ENCODE data around the gene ROR2.

Gene ROR2

GRCh38 chr9:91852801-91853347 is 97.2 kb downstream of the ROR2 start:
- no peak overlapping the region for H3K4me2 ChIP-seq (ENCODE audit: low read depth, low read length, poor library complexity, severe bottlenecking)
- no peaks in the 10 kb centered on the region for H3K27me3 ChIP-seq (ENCODE audit: insufficient read depth, low read length, poor library complexity, severe bottlenecking)
- H3K36me3 ChIP-seq (ENCODE audit: insufficient read depth, low read length), result no peaks in the 10 kb centered on the region
- H3K79me2 ChIP-seq (ENCODE audit: insufficient read depth, low read length), result no peaks in the 10 kb centered on the region
- TF ChIP-seq, protein P1, sequence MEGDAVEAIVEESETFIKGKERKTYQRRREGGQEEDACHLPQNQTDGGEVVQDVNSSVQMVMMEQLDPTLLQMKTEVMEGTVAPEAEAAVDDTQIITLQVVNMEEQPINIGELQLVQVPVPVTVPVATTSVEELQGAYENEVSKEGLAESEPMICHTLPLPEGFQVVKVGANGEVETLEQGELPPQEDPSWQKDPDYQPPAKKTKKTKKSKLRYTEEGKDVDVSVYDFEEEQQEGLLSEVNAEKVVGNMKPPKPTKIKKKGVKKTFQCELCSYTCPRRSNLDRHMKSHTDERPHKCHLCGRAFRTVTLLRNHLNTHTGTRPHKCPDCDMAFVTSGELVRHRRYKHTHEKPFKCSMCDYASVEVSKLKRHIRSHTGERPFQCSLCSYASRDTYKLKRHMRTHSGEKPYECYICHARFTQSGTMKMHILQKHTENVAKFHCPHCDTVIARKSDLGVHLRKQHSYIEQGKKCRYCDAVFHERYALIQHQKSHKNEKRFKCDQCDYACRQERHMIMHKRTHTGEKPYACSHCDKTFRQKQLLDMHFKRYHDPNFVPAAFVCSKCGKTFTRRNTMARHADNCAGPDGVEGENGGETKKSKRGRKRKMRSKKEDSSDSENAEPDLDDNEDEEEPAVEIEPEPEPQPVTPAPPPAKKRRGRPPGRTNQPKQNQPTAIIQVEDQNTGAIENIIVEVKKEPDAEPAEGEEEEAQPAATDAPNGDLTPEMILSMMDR (conservative IDR thresholded peaks at IDR 0.05; ENCODE audit: low read length), result no peak
- TF ChIP-seq EZH2phosphoT487 (IDR thresholded peaks at IDR 0.05; ENCODE audit: borderline replicate concordance), result no peak
- H3K4me3 ChIP-seq (ENCODE audit: low read length, poor library complexity, severe bottlenecking), result no peak overlapping the region
- H3K4me1 ChIP-seq (ENCODE audit: insufficient read depth, low read length, poor library complexity, severe bottlenecking), result no peaks in the 10 kb centered on the region
- H3K9ac ChIP-seq (ENCODE audit: low read depth, low read length, poor library complexity, severe bottlenecking), result no peak overlapping the region
- H3K9me2 ChIP-seq (replicated peaks; ENCODE audit: low read depth, low read length), result no peaks in the 10 kb centered on the region
- no peaks in the 10 kb centered on the region for H3K9me3 ChIP-seq (ENCODE audit: insufficient read depth, low read depth, low read length)
- H3F3A ChIP-seq (ENCODE audit: low read depth), result no peaks in the 10 kb centered on the region
- H2AFZ ChIP-seq (ENCODE audit: low read length), result no peak overlapping the region
- H4K20me1 ChIP-seq (ENCODE audit: insufficient read depth, low read length, poor library complexity, severe bottlenecking), result no peaks in the 10 kb centered on the region

DNA sequence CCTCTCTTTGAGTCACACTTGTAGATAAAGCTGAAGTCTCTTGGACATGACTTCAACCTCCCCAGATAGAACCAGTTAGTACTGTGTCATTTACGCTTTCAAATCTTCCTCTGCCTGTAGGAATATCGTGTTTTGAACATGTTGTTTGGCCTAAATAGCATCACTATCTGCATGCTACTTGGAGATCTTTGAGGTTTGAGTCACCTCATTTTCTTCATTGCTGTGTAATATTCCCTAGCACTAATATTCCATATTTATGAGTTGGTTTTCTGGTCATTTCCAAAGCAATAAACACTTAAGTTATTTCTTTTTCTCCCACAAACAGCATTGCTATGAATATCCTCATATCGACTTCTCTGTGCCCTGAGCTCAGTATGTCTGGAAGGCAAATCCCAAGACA is 100.3 kb downstream of the ROR2 start:
- Histone ChIP-seq H3K9me2 (replicated peaks; ENCODE audit: low read depth, low read length) (no peaks in the 10 kb centered on the region), H4K20me1 (ENCODE audit: insufficient read depth, low read length, poor library complexity, severe bottlenecking) (no peaks in the 10 kb centered on the region), H3K27me3 (ENCODE audit: insufficient read depth, low read length, poor library complexity, severe bottlenecking) (no peaks in the 10 kb centered on the region), H3K4me1 (ENCODE audit: insufficient read depth, low read length, poor library complexity, severe bottlenecking) (no peaks in the 10 kb centered on the region), H3F3A (ENCODE audit: low read depth) (no peaks in the 10 kb centered on the region), H2AFZ (ENCODE audit: low read length) (no peak overlapping the region), H3K4me2 (ENCODE audit: low read depth, low read length, poor library complexity, severe bottlenecking) (no peak overlapping the region), H3K9me3 (ENCODE audit: insufficient read depth, low read depth, low read length) (no peaks in the 10 kb centered on the region), H3K36me3 (ENCODE audit: insufficient read depth, low read length) (no peaks in the 10 kb centered on the region), H3K79me2 (ENCODE audit: insufficient read depth, low read length) (no peaks in the 10 kb centered on the region), H3K4me3 (ENCODE audit: low read length, poor library complexity, severe bottlenecking) (no peak overlapping the region), H3K9ac (ENCODE audit: low read depth, low read length, poor library complexity, severe bottlenecking) (no peak overlapping the region)
- TF ChIP-seq, protein P1 (conservative IDR thresholded peaks at IDR 0.05; ENCODE audit: low read length), result no peak
- TF ChIP-seq EZH2phosphoT487 (IDR thresholded peaks at IDR 0.05; ENCODE audit: borderline replicate concordance), result no peak

DNA sequence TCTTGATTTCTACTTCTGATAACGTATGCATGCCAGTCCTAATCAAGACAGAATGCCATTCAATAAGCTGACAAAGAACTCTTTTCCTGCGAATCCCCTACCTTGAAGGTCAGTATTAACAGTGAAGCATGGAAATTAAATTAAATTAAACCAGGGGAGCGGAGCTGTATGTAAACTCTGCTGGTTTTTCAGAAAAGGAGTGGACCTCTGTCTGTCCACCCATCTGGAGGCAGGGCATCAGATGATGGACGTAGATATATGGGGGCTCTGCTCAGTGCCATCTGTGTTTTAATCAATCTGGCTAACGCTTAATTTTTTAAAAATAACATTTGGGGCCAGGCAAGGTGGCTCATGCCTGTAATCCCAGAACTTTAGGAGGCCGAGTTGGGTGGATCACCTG is 101.9 kb downstream of the ROR2 start:
- Histone ChIP-seq H3K27me3 (ENCODE audit: insufficient read depth, low read length, poor library complexity, severe bottlenecking) (no peaks in the 10 kb centered on the region), H3K79me2 (ENCODE audit: insufficient read depth, low read length) (no peaks in the 10 kb centered on the region), H3K4me1 (ENCODE audit: insufficient read depth, low read length, poor library complexity, severe bottlenecking) (no peaks in the 10 kb centered on the region), H3K36me3 (ENCODE audit: insufficient read depth, low read length) (no peaks in the 10 kb centered on the region), H3K9me2 (replicated peaks; ENCODE audit: low read depth, low read length) (no peaks in the 10 kb centered on the region), H3K4me2 (ENCODE audit: low read depth, low read length, poor library complexity, severe bottlenecking) (no peak overlapping the region), H3K9me3 (ENCODE audit: insufficient read depth, low read depth, low read length) (no peaks in the 10 kb centered on the region), H3K9ac (ENCODE audit: low read depth, low read length, poor library complexity, severe bottlenecking) (no peak overlapping the region), H2AFZ (ENCODE audit: low read length) (no peak overlapping the region), H3F3A (ENCODE audit: low read depth) (no peaks in the 10 kb centered on the region), H4K20me1 (ENCODE audit: insufficient read depth, low read length, poor library complexity, severe bottlenecking) (no peaks in the 10 kb centered on the region), H3K4me3 (ENCODE audit: low read length, poor library complexity, severe bottlenecking) (no peak overlapping the region)
- TF ChIP-seq EZH2phosphoT487 (IDR thresholded peaks at IDR 0.05; ENCODE audit: borderline replicate concordance), result no peak
- TF ChIP-seq, protein P1 (conservative IDR thresholded peaks at IDR 0.05; ENCODE audit: low read length), result no peak
